ENCODE results near the gene RRBP1. TPM values are rescaled to one million over a fixed set of nuclear protein-coding genes. Genes with fewer than 3 reads are reported as not detected.

The RRBP1 gene
- total RNA-seq, 1 experiment from 2014 or later, result 75.9 TPM

DNA sequence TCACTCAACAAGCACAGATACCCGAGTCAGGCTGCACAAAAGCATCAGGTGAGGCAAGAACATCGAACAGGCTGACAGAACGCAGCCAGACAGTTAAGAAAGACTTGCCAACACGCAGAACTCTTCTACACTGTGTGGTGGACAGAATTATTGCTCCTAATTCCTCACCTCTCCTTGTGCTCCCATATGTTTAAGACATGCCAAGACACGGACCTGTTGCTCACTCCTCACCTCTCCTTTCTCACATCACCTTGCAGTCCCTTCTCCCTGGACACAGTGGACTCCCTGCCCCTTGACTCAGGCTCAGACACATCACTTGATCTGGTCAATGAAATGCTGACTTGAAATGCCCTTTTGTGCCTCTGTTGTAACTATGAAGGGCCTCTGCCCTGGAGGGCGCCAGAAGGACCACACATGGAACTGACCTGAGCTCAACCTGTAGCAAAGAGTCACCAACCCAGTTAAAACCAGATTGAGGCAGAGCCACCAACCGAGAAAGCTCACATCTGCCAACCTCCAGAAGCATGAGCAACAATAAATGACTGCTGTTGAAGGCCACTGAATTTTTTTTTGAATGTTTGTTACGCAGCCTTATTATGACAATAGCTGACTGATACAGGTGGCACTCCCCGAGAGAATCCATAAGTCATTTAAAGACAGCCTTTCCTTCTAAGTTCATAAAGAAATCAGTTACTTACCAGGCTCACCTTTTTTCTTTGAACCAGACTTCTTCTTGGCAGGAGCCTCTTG, 24.0 kb downstream of the RRBP1 start:
- Histone ChIP-seq H3K27me3 (replicated peaks; ENCODE audit: insufficient read depth, low read depth, low read length, poor library complexity) (no peaks in the 10 kb centered on the region), H3K27ac (ENCODE audit: low read depth, low read length, poor library complexity, severe bottlenecking) (no peak overlapping the region), H3K4me3 (ENCODE audit: low read depth, low read length, poor library complexity, severe bottlenecking) (no peak overlapping the region), H3K4me1 (ENCODE audit: insufficient read depth, low read length, poor library complexity, severe bottlenecking) (peaks cover 22% of the 10 kb centered on the region), H3K36me3 (ENCODE audit: insufficient read depth, low read length, poor library complexity, severe bottlenecking) (peaks cover 19% of the 10 kb centered on the region), H3K9me3 (ENCODE audit: low read depth, low read length, poor library complexity, severe bottlenecking) (peaks cover 8% of the 10 kb centered on the region)
- ChIA-PET POLR2A (ENCODE audit: low non-redundant PET) (interaction anchor here (0.6 kb wide), 1 partner anchor 1255 kb away, joined by 4 read pairs; no protein-coding TSS in a partner anchor), CTCF (no interaction called here)
- intact Hi-C loops (cut with micrococcal nuclease; ENCODE audit: unreplicated experiment), result loop anchor here (5.0 kb wide), 1 partner anchor 239 kb away; no protein-coding TSS in a partner anchor
- TF ChIP-seq, protein P1, sequence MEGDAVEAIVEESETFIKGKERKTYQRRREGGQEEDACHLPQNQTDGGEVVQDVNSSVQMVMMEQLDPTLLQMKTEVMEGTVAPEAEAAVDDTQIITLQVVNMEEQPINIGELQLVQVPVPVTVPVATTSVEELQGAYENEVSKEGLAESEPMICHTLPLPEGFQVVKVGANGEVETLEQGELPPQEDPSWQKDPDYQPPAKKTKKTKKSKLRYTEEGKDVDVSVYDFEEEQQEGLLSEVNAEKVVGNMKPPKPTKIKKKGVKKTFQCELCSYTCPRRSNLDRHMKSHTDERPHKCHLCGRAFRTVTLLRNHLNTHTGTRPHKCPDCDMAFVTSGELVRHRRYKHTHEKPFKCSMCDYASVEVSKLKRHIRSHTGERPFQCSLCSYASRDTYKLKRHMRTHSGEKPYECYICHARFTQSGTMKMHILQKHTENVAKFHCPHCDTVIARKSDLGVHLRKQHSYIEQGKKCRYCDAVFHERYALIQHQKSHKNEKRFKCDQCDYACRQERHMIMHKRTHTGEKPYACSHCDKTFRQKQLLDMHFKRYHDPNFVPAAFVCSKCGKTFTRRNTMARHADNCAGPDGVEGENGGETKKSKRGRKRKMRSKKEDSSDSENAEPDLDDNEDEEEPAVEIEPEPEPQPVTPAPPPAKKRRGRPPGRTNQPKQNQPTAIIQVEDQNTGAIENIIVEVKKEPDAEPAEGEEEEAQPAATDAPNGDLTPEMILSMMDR (conservative IDR thresholded peaks at IDR 0.05; ENCODE audit: low read depth, low read length), result no peak
- TF ChIP-seq EZH2 (IDR thresholded peaks at IDR 0.05; ENCODE audit: borderline replicate concordance, low read depth, low read length, poor library complexity, severe bottlenecking), result no peak
- no peak for DNase-seq (ENCODE audit: low spot score)
- BruUV-seq (replicated peaks), result no TSS peak

DNA sequence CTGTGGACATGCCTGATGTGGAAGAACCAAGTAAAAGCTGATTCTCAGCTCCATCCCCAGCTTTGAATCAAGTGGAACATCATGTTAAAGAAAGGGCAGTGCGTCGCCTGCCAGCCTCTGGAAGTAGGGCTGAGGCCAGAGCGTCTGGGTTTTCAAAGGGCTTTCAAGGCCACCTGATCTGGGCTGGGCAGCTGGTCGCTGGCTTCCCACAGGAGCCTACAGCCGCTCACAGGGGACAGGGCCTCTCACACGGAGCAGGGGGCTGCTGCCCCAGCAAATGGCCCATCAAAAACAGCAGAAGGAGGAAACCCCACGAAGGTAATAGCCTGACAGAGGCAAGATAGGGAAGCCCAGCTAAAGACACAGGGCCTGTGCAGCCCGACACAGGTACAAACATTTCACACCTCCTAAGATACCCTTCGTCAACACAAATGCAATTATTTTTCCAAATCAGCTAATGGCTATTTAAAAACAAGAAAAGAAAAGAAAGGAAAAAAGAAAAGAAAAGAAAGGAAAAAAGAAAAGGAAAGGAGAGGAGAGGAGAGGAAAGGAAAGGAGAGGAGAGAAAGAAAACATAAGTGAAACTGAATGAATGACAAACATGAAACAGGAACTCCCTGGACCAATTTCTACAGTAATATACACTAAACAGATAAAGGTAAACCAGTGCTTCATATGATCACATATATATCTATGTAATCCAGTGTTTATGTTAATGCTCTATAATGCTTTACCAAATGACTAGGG, 24.8 kb downstream of the RRBP1 start:
- Histone ChIP-seq H3K27me3 (replicated peaks; ENCODE audit: insufficient read depth, low read depth, low read length, poor library complexity) (no peaks in the 10 kb centered on the region), H3K4me3 (ENCODE audit: low read depth, low read length, poor library complexity, severe bottlenecking) (no peak overlapping the region), H3K4me1 (ENCODE audit: insufficient read depth, low read length, poor library complexity, severe bottlenecking) (peaks cover 14% of the 10 kb centered on the region), H3K27ac (ENCODE audit: low read depth, low read length, poor library complexity, severe bottlenecking) (no peak overlapping the region), H3K9me3 (ENCODE audit: low read depth, low read length, poor library complexity, severe bottlenecking) (peaks cover 8% of the 10 kb centered on the region), H3K36me3 (ENCODE audit: insufficient read depth, low read length, poor library complexity, severe bottlenecking) (peaks cover 19% of the 10 kb centered on the region)
- POLR2A ChIA-PET (ENCODE audit: low non-redundant PET), result no interaction called here
- TF ChIP-seq, protein P1 (conservative IDR thresholded peaks at IDR 0.05; ENCODE audit: low read depth, low read length), result no peak
- TF ChIP-seq EZH2 (IDR thresholded peaks at IDR 0.05; ENCODE audit: borderline replicate concordance, low read depth, low read length, poor library complexity, severe bottlenecking), result no peak
- BruUV-seq (replicated peaks), result no TSS peak
- intact Hi-C loops (cut with micrococcal nuclease; ENCODE audit: unreplicated experiment), result loop anchor here (5.0 kb wide), 1 partner anchor 240 kb away; no protein-coding TSS in a partner anchor
- no peak for DNase-seq (ENCODE audit: low spot score)
- CTCF ChIA-PET, result no interaction called here

DNA sequence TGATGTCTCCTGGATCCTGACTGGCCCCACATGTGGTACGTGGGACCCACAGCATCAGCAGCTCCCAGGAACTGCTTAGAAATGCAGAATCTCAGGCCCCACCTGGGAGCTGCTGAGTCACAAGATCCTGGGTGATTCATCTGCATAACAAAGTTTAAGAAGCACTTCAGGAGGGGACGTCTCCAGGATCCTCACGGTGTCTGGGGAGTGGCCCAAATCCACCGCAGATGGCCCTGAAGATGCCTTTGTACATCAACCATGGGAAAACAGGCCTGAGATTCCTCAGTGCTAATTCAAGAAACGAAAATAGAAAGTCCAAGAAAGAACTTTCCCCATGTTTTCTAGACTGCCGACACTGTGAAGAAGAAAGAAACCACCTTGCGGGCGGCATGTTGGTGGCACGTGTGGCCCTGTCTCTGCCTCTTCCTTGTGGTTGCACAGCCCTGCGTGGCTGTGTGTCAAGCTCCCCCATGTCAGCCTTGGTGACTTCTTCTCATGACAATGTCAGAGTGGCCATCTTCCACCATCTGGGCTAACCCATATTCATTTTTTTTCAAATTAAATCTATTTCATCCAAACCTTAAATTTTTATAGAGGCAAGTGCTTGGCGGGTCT, 26.1 kb downstream of the RRBP1 start:
- DNase-seq (ENCODE audit: low spot score), result no peak
- POLR2A ChIA-PET (ENCODE audit: low non-redundant PET), result no interaction called here
- no peak for TF ChIP-seq EZH2 (IDR thresholded peaks at IDR 0.05; ENCODE audit: borderline replicate concordance, low read depth, low read length, poor library complexity, severe bottlenecking)
- TF ChIP-seq, protein P1 (conservative IDR thresholded peaks at IDR 0.05; ENCODE audit: low read depth, low read length), result no peak
- Histone ChIP-seq H3K27me3 (replicated peaks; ENCODE audit: insufficient read depth, low read depth, low read length, poor library complexity) (no peaks in the 10 kb centered on the region), H3K36me3 (ENCODE audit: insufficient read depth, low read length, poor library complexity, severe bottlenecking) (peaks cover 19% of the 10 kb centered on the region), H3K27ac (ENCODE audit: low read depth, low read length, poor library complexity, severe bottlenecking) (no peak overlapping the region), H3K4me3 (ENCODE audit: low read depth, low read length, poor library complexity, severe bottlenecking) (no peak overlapping the region), H3K4me1 (ENCODE audit: insufficient read depth, low read length, poor library complexity, severe bottlenecking) (peaks cover 24% of the 10 kb centered on the region), H3K9me3 (ENCODE audit: low read depth, low read length, poor library complexity, severe bottlenecking) (peaks cover 8% of the 10 kb centered on the region)
- intact Hi-C loops (cut with micrococcal nuclease; ENCODE audit: unreplicated experiment), result loop anchor here (5.0 kb wide), 1 partner anchor 241 kb away; no protein-coding TSS in a partner anchor
- BruUV-seq (replicated peaks), result no TSS peak
- CTCF ChIA-PET, result no interaction called here
